ENCODE data around the gene P2RX6. TPM values are rescaled to one million over a fixed set of nuclear protein-coding genes. Genes with fewer than 3 reads are reported as not detected.
"Not testable (repeated sequence)": the region's sequence is repeated elsewhere in the genome, so short reads cannot be mapped to it uniquely, and the experiment has no call there.

The P2RX6 gene
- total RNA-seq (2014; rRNA removed; shearing (Covaris generic); ENCODE audit: low replicate concordance), result 1.1 and 10.0 TPM in 2 replicates

GRCh38 chr22:21014726-21015465 lies at the start of gene P2RX6:
Gene P2RX6, plus strand, starts transcription at chr22:21015165. Its CDS starts 10 bp downstream, at chr22:21015175.
- DNase-seq, result peak; percentile 81
- H3K4me3 ChIP-seq, result peak within 1 kb of the TSS; percentile 39
- no peaks in the 10 kb centered on the region for H3K27me3 ChIP-seq
- no peaks in the 10 kb centered on the region for H3K9me3 ChIP-seq
- H3K36me3 ChIP-seq, result no peaks in the 10 kb centered on the region

- no peak for DNase-seq
- H3K36me3 ChIP-seq, result no peaks in the 10 kb centered on the region
- H3K4me3 ChIP-seq, result no peak overlapping the region
- no peaks in the 10 kb centered on the region for H3K27me3 ChIP-seq
- no peaks in the 10 kb centered on the region for H3K9me3 ChIP-seq
Observed at GRCh38 chr22:20965888-20966855, 48.8 kb upstream of the P2RX6 start.

DNA sequence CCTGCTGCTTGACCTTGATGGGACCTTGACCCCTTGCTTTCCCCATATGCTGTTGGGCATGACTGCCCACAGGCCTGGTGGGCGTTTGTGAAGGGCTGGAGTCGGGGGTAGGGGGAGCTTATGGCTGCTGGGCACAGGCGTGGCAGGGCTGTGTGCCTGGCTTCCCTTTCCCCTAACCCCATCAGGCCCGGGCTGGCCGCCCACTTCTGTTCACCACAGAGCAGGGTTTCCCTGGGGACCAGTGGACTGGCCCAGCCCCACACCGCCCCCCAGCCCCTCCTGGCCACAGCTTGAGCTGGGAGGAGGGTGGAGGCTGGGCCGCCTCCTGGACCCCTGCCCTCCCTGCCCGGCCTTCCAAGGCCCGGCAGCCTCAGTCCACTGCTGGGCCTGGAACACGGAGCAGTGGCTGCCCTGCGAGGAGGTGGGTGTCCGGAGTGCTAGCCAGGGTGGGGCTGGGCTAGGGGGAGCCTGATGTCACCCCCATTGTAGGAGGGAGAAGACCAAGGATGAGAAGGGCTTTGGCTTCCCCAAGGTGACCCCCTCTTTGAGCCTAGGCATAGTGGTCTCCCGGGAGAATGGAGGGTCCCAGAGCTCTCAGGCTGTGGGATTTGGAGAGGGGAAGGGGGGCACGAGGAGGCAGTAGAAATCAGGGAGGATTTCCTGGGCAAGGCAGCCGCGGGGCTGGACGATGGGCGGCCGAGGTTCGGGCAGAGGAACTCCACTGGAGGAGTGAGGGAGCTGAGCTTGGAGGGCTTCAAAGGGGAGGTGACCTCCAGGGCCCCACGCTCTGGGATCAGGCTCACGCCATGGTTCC lies 47.9 kb upstream of the P2RX6 start, which contains the start of gene AIFM3:
Gene AIFM3 (plus strand): TSS at position 373 of the 814 bp plus-strand sequence. CDS start 690 bp downstream, outside the sequence.
- Histone ChIP-seq H3K4me3 (no peak within 1 kb of the TSS), H3K27me3 (no peaks in the 10 kb centered on the region), H3K36me3 (no peaks in the 10 kb centered on the region), H3K9me3 (no peaks in the 10 kb centered on the region)
- DNase-seq, result no peak

GRCh38 chr22:20967697-20968211 lies 47.2 kb upstream of the P2RX6 start:
- H3K4me3 ChIP-seq, result no peak overlapping the region
- no peaks in the 10 kb centered on the region for H3K36me3 ChIP-seq
- H3K9me3 ChIP-seq, result no peaks in the 10 kb centered on the region
- no peaks in the 10 kb centered on the region for H3K27me3 ChIP-seq
- no peak for DNase-seq

GRCh38 chr22:20968281-20968977 lies 46.5 kb upstream of the P2RX6 start:
- no peak for DNase-seq
- Histone ChIP-seq H3K36me3 (no peaks in the 10 kb centered on the region), H3K4me3 (no peak overlapping the region), H3K27me3 (no peaks in the 10 kb centered on the region), H3K9me3 (no peaks in the 10 kb centered on the region)

GRCh38 chr22:20970939-20971657 lies 43.9 kb upstream of the P2RX6 start:
- peak; percentile 58 for DNase-seq
- H3K27me3 ChIP-seq, result no peaks in the 10 kb centered on the region
- H3K9me3 ChIP-seq, result no peaks in the 10 kb centered on the region
- H3K4me3 ChIP-seq, result no peak overlapping the region
- no peaks in the 10 kb centered on the region for H3K36me3 ChIP-seq

DNA sequence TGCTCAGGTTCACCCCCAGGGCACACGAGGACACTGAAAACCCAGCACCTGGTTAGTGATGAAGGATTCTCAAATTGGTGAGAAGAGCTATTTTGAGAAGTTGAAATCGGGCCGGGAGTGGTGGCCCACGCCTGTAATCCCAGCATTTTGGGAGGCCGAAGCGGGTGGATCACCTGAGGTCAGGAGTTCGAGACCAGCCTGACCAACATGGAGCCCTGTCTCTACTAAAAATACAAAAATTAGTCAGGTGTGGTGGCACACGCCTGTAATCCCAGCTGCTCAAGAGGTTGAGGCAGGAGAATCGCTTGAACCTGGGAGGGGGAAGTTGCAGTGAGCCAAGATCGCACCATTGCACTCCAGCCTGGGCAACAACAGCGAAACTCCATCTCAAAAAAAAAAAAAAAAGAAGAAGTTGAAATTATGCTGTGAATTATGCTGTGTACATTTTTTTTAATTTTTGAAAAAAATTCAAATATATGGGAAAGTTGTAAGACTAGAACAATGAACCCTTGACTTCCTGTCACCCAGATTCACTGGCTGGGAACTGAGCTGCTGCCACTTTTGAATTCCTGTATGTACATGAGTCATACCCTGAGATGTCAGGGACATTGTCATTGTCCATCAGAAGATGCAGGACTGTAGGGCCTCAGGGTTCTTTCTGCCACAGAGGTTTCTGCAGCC lies 42.8 kb upstream of the P2RX6 start:
- not testable (repeated sequence) for H3K36me3 ChIP-seq, H3K27me3 ChIP-seq, H3K9me3 ChIP-seq, DNase-seq, H3K4me3 ChIP-seq

DNA sequence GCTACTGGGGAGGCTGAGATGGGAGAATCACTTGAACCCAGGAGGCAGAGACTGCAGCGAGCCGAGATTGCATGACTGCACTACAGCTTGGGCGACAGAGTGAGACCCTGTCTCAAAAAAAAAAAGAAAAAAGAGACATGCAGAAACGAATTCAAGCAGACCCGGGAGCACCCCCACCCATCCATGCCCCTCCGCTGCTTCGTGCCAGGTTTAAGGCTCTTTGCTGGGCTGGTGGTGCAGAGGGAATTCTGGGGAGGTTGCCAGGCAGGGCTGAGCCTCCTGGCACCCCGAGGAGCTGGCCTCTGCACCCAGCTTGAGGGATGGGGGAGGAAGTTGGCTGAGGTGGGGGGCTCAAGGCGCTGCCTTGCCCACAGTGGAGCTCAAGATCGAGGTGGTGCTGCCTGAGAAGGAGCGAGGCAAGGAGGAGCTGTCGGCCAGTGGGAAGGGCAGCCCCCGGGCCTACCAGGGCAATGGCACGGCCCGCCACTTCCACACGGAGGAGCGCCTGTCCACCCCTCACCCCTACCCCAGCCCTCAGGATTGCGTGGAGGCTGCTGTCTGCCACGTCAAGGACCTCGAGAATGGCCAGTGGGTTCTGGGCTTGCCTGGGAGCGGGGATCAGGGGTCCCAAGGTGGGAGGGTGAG lies 41.9 kb upstream of the P2RX6 start:
- H3K4me3 ChIP-seq, result no peak overlapping the region
- no peaks in the 10 kb centered on the region for H3K9me3 ChIP-seq
- no peaks in the 10 kb centered on the region for H3K27me3 ChIP-seq
- no peak for DNase-seq
- H3K36me3 ChIP-seq, result no peaks in the 10 kb centered on the region

DNA sequence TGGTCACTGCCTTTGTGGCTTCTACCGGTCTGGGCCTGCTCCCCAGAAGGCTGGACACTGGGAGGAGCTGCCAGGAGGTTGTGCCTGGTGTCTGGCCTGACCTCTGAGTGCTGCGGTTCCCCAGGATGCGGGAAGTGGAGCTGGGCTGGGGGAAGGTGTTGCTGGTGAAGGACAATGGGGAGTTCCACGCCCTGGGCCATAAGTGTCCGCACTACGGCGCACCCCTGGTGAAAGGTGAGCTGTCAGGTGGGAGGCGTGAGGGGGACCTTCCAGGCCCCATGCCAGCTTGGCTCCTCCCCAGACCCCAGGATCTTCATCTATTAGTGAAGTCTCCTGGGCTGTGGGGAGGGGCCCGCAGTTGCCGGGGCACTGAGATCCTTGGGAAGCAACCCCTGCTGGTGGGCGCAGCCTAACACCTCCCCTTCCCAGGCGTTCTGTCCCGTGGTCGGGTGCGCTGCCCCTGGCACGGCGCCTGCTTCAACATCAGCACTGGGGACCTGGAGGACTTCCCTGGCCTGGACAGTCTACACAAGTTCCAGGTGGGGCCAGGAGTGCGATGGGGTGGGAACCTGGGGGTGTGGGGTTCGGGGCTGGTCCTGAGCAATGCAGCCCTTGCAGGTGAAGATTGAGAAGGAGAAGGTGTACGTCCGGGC lies 41.2 kb upstream of the P2RX6 start:
- H3K36me3 ChIP-seq, result no peaks in the 10 kb centered on the region
- no peaks in the 10 kb centered on the region for H3K27me3 ChIP-seq
- no peak for DNase-seq
- peaks cover 6% of the 10 kb centered on the region; the same call in 1 of the 2 replicates for H3K9me3 ChIP-seq
- no peak overlapping the region for H3K4me3 ChIP-seq

DNA sequence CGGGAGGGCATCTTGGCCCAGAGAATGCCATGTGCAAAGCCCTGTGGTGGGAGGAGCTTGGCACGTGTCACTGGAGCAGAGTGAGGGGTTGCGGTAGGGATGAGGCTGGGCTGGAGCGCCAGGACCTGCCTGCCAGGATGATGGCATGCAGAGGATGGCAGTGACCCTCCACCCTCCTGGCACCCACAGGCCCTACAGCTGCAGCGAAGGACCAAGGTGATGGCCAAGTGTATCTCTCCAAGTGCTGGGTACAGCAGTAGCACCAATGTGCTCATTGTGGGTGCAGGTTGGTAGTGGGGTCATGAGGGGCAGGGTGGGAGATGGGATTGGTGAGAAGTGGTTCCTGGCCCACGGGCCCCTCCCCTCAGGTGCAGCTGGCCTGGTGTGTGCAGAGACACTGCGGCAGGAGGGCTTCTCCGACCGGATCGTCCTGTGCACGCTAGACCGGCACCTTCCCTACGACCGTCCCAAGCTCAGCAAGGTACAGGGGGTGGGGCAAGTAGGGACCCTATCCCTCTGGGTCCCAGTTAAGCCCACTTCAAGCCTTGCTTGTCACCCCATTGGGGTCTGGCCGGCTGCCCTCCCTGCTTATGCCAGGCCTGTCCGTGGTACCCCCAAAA lies 40.5 kb upstream of the P2RX6 start:
- Histone ChIP-seq H3K36me3 (no peaks in the 10 kb centered on the region), H3K9me3 (peaks cover 8% of the 10 kb centered on the region; the same call in 1 of the 2 replicates), H3K4me3 (no peak overlapping the region), H3K27me3 (no peaks in the 10 kb centered on the region)
- no peak for DNase-seq

DNA sequence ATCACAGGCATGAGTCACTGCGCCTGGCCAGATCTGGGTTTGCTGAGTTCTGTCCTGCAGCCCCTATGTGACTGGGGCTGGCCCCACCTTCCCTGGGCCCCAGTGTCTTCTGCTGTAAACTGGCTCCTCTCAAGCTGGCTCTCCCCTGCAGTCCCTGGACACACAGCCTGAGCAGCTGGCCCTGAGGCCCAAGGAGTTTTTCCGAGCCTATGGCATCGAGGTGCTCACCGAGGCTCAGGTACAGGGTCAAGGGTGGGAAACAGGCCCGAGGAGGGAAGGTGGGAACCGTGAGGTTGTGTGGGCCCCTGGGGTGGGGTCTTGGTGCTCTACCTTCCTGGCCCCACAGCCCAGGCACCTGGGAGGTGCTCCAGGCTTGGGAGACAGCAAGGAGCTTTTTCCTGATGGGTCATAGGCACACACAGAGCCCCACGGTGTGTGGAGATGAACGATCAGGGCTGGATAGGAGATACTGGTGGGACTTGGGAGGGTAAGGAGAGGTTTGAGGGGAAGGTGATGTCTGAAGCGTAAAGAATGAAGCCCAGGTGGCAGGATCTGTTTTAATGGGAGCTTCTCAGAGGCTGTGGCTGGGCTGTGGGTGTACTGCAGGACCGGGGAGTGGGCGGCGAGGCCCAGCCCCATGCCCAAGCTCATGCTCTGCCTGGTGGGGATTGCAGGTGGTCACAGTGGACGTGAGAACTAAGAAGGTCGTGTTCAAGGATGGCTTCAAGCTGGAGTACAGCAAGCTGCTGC lies 39.2 kb upstream of the P2RX6 start:
- Histone ChIP-seq H3K36me3 (no peaks in the 10 kb centered on the region), H3K27me3 (no peaks in the 10 kb centered on the region), H3K9me3 (peaks cover 8% of the 10 kb centered on the region; the same call in 1 of the 2 replicates), H3K4me3 (no peak overlapping the region)
- DNase-seq, result no peak

DNA sequence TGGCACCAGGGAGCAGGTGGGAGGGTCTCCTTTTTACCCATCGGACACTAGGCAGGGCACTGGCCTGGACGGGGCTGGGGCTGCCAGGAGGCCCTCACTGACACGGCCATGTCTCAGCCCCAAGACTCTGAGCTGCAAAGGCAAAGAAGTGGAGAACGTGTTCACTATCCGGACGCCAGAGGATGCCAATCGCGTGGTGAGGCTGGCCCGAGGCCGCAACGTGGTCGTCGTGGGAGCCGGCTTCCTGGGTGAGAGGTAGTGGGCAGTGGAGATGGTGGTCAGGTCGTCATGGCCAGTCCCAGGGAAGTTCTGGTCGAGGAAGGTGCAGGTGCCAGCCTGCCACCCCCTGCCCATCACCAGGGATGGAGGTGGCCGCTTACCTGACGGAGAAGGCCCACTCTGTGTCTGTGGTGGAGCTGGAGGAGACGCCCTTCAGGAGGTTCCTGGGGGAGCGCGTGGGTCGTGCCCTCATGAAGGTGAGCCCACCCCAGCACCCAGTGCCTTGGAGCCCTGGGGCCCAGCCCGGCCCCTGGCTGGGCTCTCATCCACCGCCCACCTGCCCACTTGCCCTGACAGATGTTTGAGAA lies 38.6 kb upstream of the P2RX6 start:
- no peak for DNase-seq
- no peaks in the 10 kb centered on the region for H3K27me3 ChIP-seq
- H3K36me3 ChIP-seq, result no peaks in the 10 kb centered on the region
- peaks cover 8% of the 10 kb centered on the region; the same call in 1 of the 2 replicates for H3K9me3 ChIP-seq
- no peak overlapping the region for H3K4me3 ChIP-seq

DNA sequence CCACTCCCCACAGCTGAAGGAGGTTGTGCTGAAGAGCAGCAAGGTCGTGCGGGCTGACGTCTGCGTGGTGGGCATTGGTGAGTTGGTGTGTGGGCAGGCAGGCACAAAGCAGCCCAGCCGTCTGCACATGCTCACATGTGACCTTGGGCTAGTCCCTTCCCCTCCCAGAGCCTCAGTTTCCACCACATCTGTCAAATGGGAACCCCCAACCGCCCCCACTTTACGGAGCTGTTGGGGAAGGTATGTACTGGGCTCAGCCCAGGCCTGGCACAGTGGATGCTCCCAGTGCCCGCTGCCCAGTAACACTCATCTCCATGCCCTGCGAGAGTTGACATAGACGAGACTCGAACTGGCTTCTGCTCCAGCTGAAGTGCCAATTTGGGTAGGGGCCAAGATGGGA lies 37.9 kb upstream of the P2RX6 start:
- H3K4me3 ChIP-seq, result no peak overlapping the region

More for the DNA sequence above, 37.9 kb upstream of the P2RX6 start:
- Histone ChIP-seq H3K9me3 (peaks cover 8% of the 10 kb centered on the region; the same call in 1 of the 2 replicates), H3K36me3 (no peaks in the 10 kb centered on the region), H3K27me3 (no peaks in the 10 kb centered on the region)
- no peak for DNase-seq
